ENCODE measurements around the gene UBE2Z. TPM values are rescaled to one million over a fixed set of nuclear protein-coding genes. Genes with fewer than 3 reads are reported as not detected.
A peak's percentile ranks its signal among the peaks of the same experiment; 100 is the strongest.

UBE2Z gene
- total RNA-seq, 1 experiment from 2014 or later = 182 TPM

- TF ChIP-seq CTCF (IDR thresholded peaks at IDR 0.05; ENCODE audit: insufficient read depth in 1 of 2, low read depth in 1 of 2, low read length in 1 of 2, severe bottlenecking in 1 of 2, unreplicated experiment in 1 of 2) = no peak
- intact Hi-C loops (cut with micrococcal nuclease; ENCODE audit: unreplicated experiment) = loop anchor here (5.0 kb wide), 1 partner anchor 298 kb away; no protein-coding TSS in a partner anchor
- peaks cover 12% of the 10 kb centered on the region for H3K4me1 Mint-ChIP-seq (ENCODE audit: low read depth, unreplicated experiment)
- CTCF ChIA-PET = interaction anchor here (1.2 to 2.1 kb wide), 7 partner anchors 10 to 222 kb away, joined by 3 to 21 read pairs (median 7); partner anchors contain the start of genes TTLL6 and UBE2Z
- H3K4me3 Mint-ChIP-seq (ENCODE audit: unreplicated experiment) = peak overlapping the region; percentile 84
- peak overlapping the region; percentile 73 for H3K4me3 ChIP-seq (ENCODE audit: low read depth, low read length)
- DNase-seq = no peak
- H3K27ac Mint-ChIP-seq (ENCODE audit: unreplicated experiment) = peak overlapping the region; percentile 90
- peaks cover 13% of the 10 kb centered on the region for H3K4me1 ChIP-seq
- H3K36me3 Mint-ChIP-seq (ENCODE audit: insufficient read depth, unreplicated experiment) = peaks cover 64% of the 10 kb centered on the region
- peaks cover 10% of the 10 kb centered on the region for H3K36me3 ChIP-seq (ENCODE audit: control insufficient read depth, insufficient read depth, low read length)
- no peaks in the 10 kb centered on the region for H3K27me3 ChIP-seq (replicated peaks; ENCODE audit: control insufficient read depth, insufficient read depth, low read length)
- no peaks in the 10 kb centered on the region for H3K9me3 ChIP-seq
- peaks cover 2% of the 10 kb centered on the region for H3K27me3 Mint-ChIP-seq (ENCODE audit: insufficient read depth, unreplicated experiment)
- BruUV-seq (replicated peaks) = no TSS peak
- POLR2A ChIA-PET = interaction anchor here (0.5 to 4.0 kb wide), 7 partner anchors 9 to 299 kb away, joined by 3 to 64 read pairs (median 4); partner anchors contain the start of genes SNF8, TTLL6 and UBE2Z
- no peaks in the 10 kb centered on the region for H3K9me3 Mint-ChIP-seq (ENCODE audit: unreplicated experiment)
These were observed 14.3 kb upstream of the UBE2Z start for GRCh38 chr17:48893646-48894508.

- H3K4me3 ChIP-seq (ENCODE audit: low read depth, low read length) = no peak overlapping the region
- Mint-ChIP-seq H3K4me3 (ENCODE audit: unreplicated experiment) (no peak overlapping the region), H3K27ac (ENCODE audit: unreplicated experiment) (no peak overlapping the region), H3K9me3 (ENCODE audit: unreplicated experiment) (no peaks in the 10 kb centered on the region), H3K36me3 (ENCODE audit: insufficient read depth, unreplicated experiment) (peaks cover 71% of the 10 kb centered on the region), H3K27me3 (ENCODE audit: insufficient read depth, unreplicated experiment) (peaks cover 2% of the 10 kb centered on the region), H3K4me1 (ENCODE audit: low read depth, unreplicated experiment) (peaks cover 12% of the 10 kb centered on the region)
- H3K9me3 ChIP-seq = no peaks in the 10 kb centered on the region
- intact Hi-C loops (cut with micrococcal nuclease; ENCODE audit: unreplicated experiment) = loop anchor here (5.0 kb wide), 1 partner anchor 297 kb away; no protein-coding TSS in a partner anchor
- H3K27me3 ChIP-seq (replicated peaks; ENCODE audit: control insufficient read depth, insufficient read depth, low read length) = no peaks in the 10 kb centered on the region
- peaks cover 10% of the 10 kb centered on the region for H3K36me3 ChIP-seq (ENCODE audit: control insufficient read depth, insufficient read depth, low read length)
- DNase-seq = no peak
- no TSS peak for BruUV-seq (replicated peaks)
- ChIA-PET CTCF (interaction anchor here (1.0 to 1.5 kb wide), 2 partner anchors 16 to 138 kb away, joined by 4 to 6 read pairs; no protein-coding TSS in a partner anchor), POLR2A (interaction anchor here (4.0 kb wide), 1 partner anchor 14 kb away, joined by 64 read pairs; the partner anchor contains the start of gene UBE2Z)
- TF ChIP-seq CTCF (IDR thresholded peaks at IDR 0.05; ENCODE audit: insufficient read depth in 1 of 2, low read depth in 1 of 2, low read length in 1 of 2, severe bottlenecking in 1 of 2, unreplicated experiment in 1 of 2) = no peak
- peaks cover 13% of the 10 kb centered on the region for H3K4me1 ChIP-seq
These were observed 13.3 kb upstream of the UBE2Z start for GRCh38 chr17:48894886-48895285.

GRCh38 chr17:48901241-48901640 lies 7.0 kb upstream of the UBE2Z start:
- no peaks in the 10 kb centered on the region for H3K27me3 Mint-ChIP-seq (ENCODE audit: insufficient read depth, unreplicated experiment)
- BruUV-seq (replicated peaks) = no TSS peak
- no peaks in the 10 kb centered on the region for H3K27me3 ChIP-seq (replicated peaks; ENCODE audit: control insufficient read depth, insufficient read depth, low read length)
- no peak overlapping the region for H3K4me3 Mint-ChIP-seq (ENCODE audit: unreplicated experiment)
- no peak for DNase-seq
- ChIA-PET CTCF (interaction anchor here (0.7 to 1.9 kb wide), 2 partner anchors 8 to 17 kb away, joined by 3 to 7 read pairs; partner anchors contain the start of gene ATP5MC1), POLR2A (interaction anchor here (0.6 to 3.7 kb wide), 3 partner anchors 9 to 496 kb away, joined by 3 to 28 read pairs (median 3); partner anchors contain the start of gene ATP5MC1)
- no peaks in the 10 kb centered on the region for H3K9me3 ChIP-seq
- no peak overlapping the region for H3K27ac Mint-ChIP-seq (ENCODE audit: unreplicated experiment)
- H3K9me3 Mint-ChIP-seq (ENCODE audit: unreplicated experiment) = no peaks in the 10 kb centered on the region
- no peak overlapping the region for H3K4me3 ChIP-seq (ENCODE audit: low read depth, low read length)
- peaks cover 3% of the 10 kb centered on the region for H3K4me1 ChIP-seq
- intact Hi-C loops (cut with micrococcal nuclease; ENCODE audit: unreplicated experiment) = no loop called here
- no peak for TF ChIP-seq CTCF (IDR thresholded peaks at IDR 0.05; ENCODE audit: insufficient read depth in 1 of 2, low read depth in 1 of 2, low read length in 1 of 2, severe bottlenecking in 1 of 2, unreplicated experiment in 1 of 2)
- peaks cover 13% of the 10 kb centered on the region for H3K4me1 Mint-ChIP-seq (ENCODE audit: low read depth, unreplicated experiment)
- H3K36me3 ChIP-seq (ENCODE audit: control insufficient read depth, insufficient read depth, low read length) = peaks cover 4% of the 10 kb centered on the region
- H3K36me3 Mint-ChIP-seq (ENCODE audit: insufficient read depth, unreplicated experiment) = peaks cover 26% of the 10 kb centered on the region

Data from Caco-2 (cell line).